Sigmoid colon (tissue), 7 donors: ENCODE results near the gene PADI1. TPM values are rescaled to one million over a fixed set of nuclear protein-coding genes. Genes with fewer than 3 reads are reported as not detected.
A peak's percentile ranks its signal among the peaks of the same experiment; 100 is the strongest.

ENCODE experiments used
- DNase-seq: peaks from one replicate; pipeline ENCODE4 v3.0.0-alpha.2; 2019
- H3K27ac ChIP-seq, 4 donors: fragments of 200-600 bp; sonication (generic); one replicate each; pipeline ENCODE4 v1.5.1; 2016 to 2019; ENCODE audit warnings: mild to moderate bottlenecking in 1 of 4
- H3K27me3 ChIP-seq, 3 donors: fragments of 200-600 bp; sonication (generic); one replicate each; pipeline ENCODE4 v1.5.1; 2019; ENCODE audit warnings: mild to moderate bottlenecking in 1 of 3
- H3K36me3 ChIP-seq, 4 donors: fragments of 200-600 bp; sonication (generic); one replicate each; pipeline ENCODE4 v1.5.1; 2016 to 2019
- H3K4me1 ChIP-seq, 4 donors: fragments of 200-600 bp; sonication (generic); one replicate each; pipeline ENCODE4 v1.5.1; 2017 to 2019
- H3K4me3 ChIP-seq, 4 donors: fragments of 200-600 bp; sonication (generic); one replicate each; pipeline ENCODE4 v1.5.1; 2017 to 2019; ENCODE audit warnings: mild to moderate bottlenecking in 2 of 4, moderate library complexity in 1 of 4
- H3K9me3 ChIP-seq, 4 donors: fragments of 200-600 bp in 3 of 4; sonication (generic) in 3 of 4; one replicate each; pipeline versions ENCODE4 v1.5.1 to v1.6.1; 2013 to 2019
- EP300 ChIP-seq, 4 donors: sonication (generic); formaldehyde crosslinking; IDR thresholded peaks; one replicate each; pipeline ENCODE4 v1.6.1; 2017; ENCODE audit warnings: antibody characterized with exemption in 4 of 4
- POLR2A ChIP-seq, 2 donors: fragments of 450-650 bp; IDR thresholded peaks; one replicate each; pipeline ENCODE4 v1.6.1; 2016; ENCODE audit warnings: antibody characterized with exemption in 2 of 2, mild to moderate bottlenecking in 2 of 2, moderate library complexity in 2 of 2
- POLR2AphosphoS5 ChIP-seq, 4 donors: sonication (generic); formaldehyde crosslinking; IDR thresholded peaks; one replicate each; pipeline ENCODE4 v1.6.1; 2017; ENCODE audit warnings: antibody characterized with exemption in 4 of 4
- WGBS, 2 donors: extraction: QIAGEN DNeasy Blood & Tissue Kit; methylation state at CpG; one replicate each; pipeline ENCODE4 v1.1.7; 2013; 5-methylcytosine and 5-hydroxymethylcytosine counted together
- intact Hi-C: fragments of 100-400 bp; cut with DNase I; formaldehyde crosslinking; loops from one replicate; pipeline ENCODE4 v1.15.1; 2023
- polyA plus RNA-seq, 3 donors: library from polyadenylated mRNA; stranded (reverse); fragments of 200-250 nt; gene quantifications; one replicate each; pipeline ENCODE4 v1.2.3, GENCODE V29; 2013
- total RNA-seq, 4 donors: library from RNA; depleted of rRNA; stranded (reverse); fragments of >200 nt; gene quantifications; one replicate each; pipeline ENCODE4 v1.1.0, GENCODE V29; 2016
- TF ChIP-seq, protein P1 (sequence below), 4 experiments: fragments of 450-650 bp in 3 of 4; fragments of 200-600 bp in 1 of 4; IDR thresholded peaks; one replicate each; pipeline ENCODE4 v1.5.1; 2016 to 2019; ENCODE audit warnings: antibody characterized with exemption in 4 of 4, mild to moderate bottlenecking in 3 of 4, moderate library complexity in 2 of 4
- donor health status: healthy with polysubstance abuse.
- donor health status: Bipolar disorder and iron deficiency.
- donor health status: healthy.

PADI1 gene
- total and polyA plus RNA-seq, 7 donors: under 0.01 to 0.92 (median 0.63) TPM; not detected in 4

DNA sequence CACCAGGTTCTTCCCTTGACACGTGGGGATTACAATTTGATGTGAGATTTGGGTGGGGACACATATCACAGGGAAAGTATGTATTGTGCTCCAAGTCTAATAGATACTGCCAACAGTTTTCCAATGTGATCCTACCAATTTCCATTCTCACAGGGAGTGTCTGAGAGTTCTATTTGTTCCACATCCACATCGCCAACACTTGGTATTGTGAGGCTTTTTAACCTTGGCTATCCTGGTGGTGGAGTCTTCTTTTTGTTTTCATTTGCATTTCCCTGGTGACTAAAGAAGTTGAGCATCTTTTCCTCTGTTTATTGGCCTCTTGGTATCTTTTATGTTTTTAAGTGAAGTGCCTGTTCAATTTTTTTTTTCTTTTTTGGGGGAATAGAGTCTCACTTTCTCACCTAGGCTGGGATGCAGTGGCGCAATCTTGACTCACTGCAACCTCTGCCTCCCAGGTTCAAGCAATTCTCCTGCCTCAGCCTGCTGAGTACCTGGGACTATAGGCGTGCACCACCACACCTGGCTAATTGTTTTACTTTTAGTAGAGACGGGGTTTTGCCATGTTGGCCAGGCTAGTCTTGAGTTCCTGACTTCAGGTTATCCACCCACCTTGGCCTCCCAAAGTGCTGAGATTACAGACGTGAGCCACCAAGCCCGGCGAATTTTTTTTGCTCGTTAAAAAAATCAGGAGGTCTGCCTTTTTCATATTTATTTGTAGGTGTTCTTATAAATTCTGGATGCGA is 15.9 kb upstream of the PADI1 start:
- intact Hi-C loops: no loop called here
- H3K4me3 ChIP-seq: no peak overlapping the region
- no peak overlapping the region for H3K27ac ChIP-seq
- H3K9me3 ChIP-seq: no peaks in the 10 kb centered on the region
- no peaks in the 10 kb centered on the region for H3K36me3 ChIP-seq
- TF ChIP-seq EP300 (IDR thresholded peaks at IDR 0.05): no peak
- TF ChIP-seq POLR2AphosphoS5 (IDR thresholded peaks at IDR 0.05): no peak
- no peak for TF ChIP-seq POLR2A (IDR thresholded peaks at IDR 0.05)
- TF ChIP-seq, protein P1, sequence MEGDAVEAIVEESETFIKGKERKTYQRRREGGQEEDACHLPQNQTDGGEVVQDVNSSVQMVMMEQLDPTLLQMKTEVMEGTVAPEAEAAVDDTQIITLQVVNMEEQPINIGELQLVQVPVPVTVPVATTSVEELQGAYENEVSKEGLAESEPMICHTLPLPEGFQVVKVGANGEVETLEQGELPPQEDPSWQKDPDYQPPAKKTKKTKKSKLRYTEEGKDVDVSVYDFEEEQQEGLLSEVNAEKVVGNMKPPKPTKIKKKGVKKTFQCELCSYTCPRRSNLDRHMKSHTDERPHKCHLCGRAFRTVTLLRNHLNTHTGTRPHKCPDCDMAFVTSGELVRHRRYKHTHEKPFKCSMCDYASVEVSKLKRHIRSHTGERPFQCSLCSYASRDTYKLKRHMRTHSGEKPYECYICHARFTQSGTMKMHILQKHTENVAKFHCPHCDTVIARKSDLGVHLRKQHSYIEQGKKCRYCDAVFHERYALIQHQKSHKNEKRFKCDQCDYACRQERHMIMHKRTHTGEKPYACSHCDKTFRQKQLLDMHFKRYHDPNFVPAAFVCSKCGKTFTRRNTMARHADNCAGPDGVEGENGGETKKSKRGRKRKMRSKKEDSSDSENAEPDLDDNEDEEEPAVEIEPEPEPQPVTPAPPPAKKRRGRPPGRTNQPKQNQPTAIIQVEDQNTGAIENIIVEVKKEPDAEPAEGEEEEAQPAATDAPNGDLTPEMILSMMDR (IDR thresholded peaks at IDR 0.05): no peak
- WGBS, 2 donors: 84 to 95% methylated on average over 10 of the region's 10 CpGs
- H3K4me1 ChIP-seq: no peaks in the 10 kb centered on the region
- DNase-seq: peak; percentile 34
- H3K27me3 ChIP-seq: no peaks in the 10 kb centered on the region

DNA sequence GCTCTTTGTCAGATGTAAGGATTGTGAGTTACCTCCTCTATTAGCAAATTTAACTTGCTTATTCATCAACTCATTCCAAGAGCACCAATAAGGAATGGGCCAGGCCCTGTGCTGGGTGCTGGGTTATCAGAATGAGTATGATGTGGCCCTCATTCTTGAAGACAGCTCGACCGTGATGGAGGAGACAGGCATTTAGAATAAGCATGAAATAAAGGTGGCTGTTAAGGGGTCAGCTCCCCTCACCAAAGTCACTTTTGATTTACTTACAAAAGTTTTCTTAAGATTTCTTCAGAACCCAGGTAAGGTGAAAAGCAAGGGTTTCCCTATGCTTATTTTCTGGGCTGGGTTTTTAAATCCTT is 15.3 kb upstream of the PADI1 start:
- Histone ChIP-seq H3K36me3 (no peaks in the 10 kb centered on the region), H3K4me1 (no peaks in the 10 kb centered on the region), H3K4me3 (no peak overlapping the region), H3K27me3 (no peaks in the 10 kb centered on the region), H3K27ac (no peak overlapping the region), H3K9me3 (no peaks in the 10 kb centered on the region)
- peak; percentile 40 for DNase-seq
- intact Hi-C loops: no loop called here
- TF ChIP-seq POLR2A (IDR thresholded peaks at IDR 0.05): no peak
- TF ChIP-seq, protein P1 (IDR thresholded peaks at IDR 0.05): no peak
- TF ChIP-seq POLR2AphosphoS5 (IDR thresholded peaks at IDR 0.05): no peak
- no peak for TF ChIP-seq EP300 (IDR thresholded peaks at IDR 0.05)
- WGBS, 2 donors: 91% methylated on average over 2 of the region's 2 CpGs

DNA sequence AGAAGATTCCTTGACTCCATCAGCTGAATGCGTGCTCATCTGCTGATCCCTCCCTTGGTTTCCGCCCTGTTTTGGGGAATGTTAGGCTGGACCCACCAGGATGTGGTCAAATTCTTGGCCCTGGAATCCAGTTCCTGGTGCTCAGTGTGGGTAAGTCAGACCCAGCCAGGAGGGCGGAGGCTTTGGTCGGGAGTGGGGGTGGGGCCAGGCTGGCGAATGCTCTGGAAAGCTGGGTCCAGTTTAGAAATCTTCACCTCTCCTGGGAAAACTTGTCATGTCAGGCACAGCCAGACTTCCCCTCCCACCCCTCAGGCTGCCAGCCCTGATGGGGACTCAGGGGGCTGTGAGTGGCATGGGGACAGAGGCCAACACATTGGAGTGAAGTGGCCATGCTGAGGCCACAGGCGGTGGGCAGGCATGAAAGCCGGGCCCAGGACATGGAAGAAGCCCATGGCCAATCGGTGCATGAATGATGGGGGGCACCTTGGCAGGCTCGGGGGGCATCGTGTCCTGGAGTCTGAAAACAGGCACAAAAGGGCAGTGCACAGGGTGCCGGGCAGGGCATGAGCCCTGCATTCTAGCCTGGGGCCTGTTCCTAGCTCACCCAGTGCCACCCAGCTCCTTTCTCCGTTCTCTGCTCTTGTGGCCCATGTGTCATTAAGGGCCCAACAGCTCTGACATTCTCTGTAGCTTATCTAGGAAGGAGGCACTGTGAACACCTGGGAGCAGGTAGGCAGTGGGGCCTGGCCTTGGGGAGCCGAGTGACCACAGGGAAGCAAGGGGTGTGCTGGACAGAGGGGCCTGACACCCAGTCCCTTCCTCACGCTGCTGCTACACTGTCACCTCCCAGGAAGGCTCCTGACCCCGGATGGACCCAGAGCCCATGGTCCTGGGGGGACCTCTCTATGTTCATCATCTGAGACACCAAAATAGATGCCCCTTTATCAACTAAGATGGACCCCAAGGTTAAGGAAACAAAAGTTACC is 14.6 kb upstream of the PADI1 start:
- Histone ChIP-seq H3K27ac (no peak overlapping the region), H3K9me3 (no peaks in the 10 kb centered on the region), H3K27me3 (no peaks in the 10 kb centered on the region), H3K4me3 (no peak overlapping the region), H3K4me1 (no peaks in the 10 kb centered on the region), H3K36me3 (no peaks in the 10 kb centered on the region)
- intact Hi-C loops: no loop called here
- TF ChIP-seq EP300 (IDR thresholded peaks at IDR 0.05) (no peak), POLR2A (IDR thresholded peaks at IDR 0.05) (no peak), POLR2AphosphoS5 (IDR thresholded peaks at IDR 0.05) (no peak)
- TF ChIP-seq, protein P1 (IDR thresholded peaks at IDR 0.05): no peak
- DNase-seq: peak; percentile 46
- 88 to 89% methylated on average over 15 of the region's 15 CpGs for WGBS, 2 donors

DNA sequence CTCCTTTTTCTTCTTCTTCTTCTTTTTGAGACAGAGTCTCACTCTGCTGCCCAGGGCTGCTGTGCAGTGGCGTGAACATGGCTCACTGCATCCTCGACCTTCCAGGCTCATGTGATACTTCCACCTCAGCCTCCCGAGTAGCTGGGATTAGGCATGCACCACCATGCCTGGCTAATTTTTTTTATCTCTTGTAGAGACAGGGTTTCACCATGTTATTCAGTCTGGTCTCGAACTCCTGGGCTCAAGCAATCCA is 13.0 kb upstream of the PADI1 start:
- intact Hi-C loops: no loop called here
- no peaks in the 10 kb centered on the region for H3K36me3 ChIP-seq
- no peaks in the 10 kb centered on the region for H3K4me1 ChIP-seq
- H3K4me3 ChIP-seq: no peak overlapping the region
- no peaks in the 10 kb centered on the region for H3K27me3 ChIP-seq
- peak; percentile 6 for DNase-seq
- no peak overlapping the region for H3K27ac ChIP-seq
- TF ChIP-seq POLR2A (IDR thresholded peaks at IDR 0.05) (no peak), EP300 (IDR thresholded peaks at IDR 0.05) (no peak), POLR2AphosphoS5 (IDR thresholded peaks at IDR 0.05) (no peak)
- TF ChIP-seq, protein P1 (IDR thresholded peaks at IDR 0.05): no peak
- H3K9me3 ChIP-seq: no peaks in the 10 kb centered on the region
- 70 to 86% methylated on average over 4 of the region's 4 CpGs for WGBS, 2 donors
